HG03521 (cell line): ENCODE measurements around the gene DERA.
"Not testable (repeated sequence)": the region's sequence is repeated elsewhere in the genome, so short reads cannot be mapped to it uniquely, and the experiment has no call there.

Source experiments
- ATAC-seq: cut with Tn5 transposase; IDR thresholded peaks from one replicate; pipeline ENCODE4 v1.9.1; 2021; ENCODE audit warnings: mild to moderate bottlenecking, moderate library complexity; ENCODE audit not compliant: unreplicated experiment

DERA gene

GRCh38 chr12:15956413-15957185 is 45.5 kb downstream of the DERA start:
- ATAC-seq, result no peak

- no peak for ATAC-seq
Observed at GRCh38 chr12:15962760-15963159, 51.6 kb downstream of the DERA start.

DNA sequence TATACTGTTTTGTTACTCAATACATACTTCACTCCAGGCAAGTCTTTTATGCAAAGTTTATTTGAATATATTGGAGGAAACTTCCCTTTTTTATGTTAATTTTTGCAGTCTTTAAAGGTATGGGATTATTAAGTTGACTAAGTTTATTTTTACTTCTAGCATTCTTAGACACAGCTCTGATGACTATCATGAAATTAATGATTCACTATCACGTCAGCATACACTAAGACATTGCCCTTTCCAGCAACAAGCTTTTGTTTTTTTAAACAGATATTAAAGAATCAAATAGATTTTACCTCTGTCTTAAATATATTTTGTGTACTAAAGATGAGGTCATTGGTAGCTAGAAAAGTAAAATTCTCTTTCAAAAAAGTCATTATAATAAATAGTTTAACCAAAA is 52.1 kb downstream of the DERA start:
- ATAC-seq, result no peak

GRCh38 chr12:15966426-15966825 is 55.3 kb downstream of the DERA start:
- ATAC-seq, result no peak

DNA sequence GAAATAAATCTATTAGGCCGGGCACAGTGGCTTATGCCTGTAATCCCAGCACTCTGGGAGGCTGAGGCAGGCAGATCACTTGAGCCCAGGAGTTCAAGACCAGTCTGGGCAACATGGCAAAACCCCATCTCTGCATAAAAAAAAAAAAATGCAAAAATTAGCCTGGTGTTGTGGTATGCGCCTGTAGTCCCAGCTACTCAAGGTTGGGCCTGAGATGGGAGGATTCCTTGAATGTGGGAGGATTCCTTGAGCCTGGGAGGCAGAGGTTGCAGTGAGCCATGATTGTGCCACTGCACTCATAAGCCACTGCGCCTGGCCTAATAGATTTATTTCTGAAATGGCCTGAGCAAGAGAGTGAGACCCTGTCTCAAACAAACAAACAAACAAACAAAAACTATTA is 55.9 kb downstream of the DERA start:
- not testable (repeated sequence) for ATAC-seq

GRCh38 chr12:15971211-15971610 is 60.1 kb downstream of the DERA start:
- ATAC-seq, result no peak

DNA sequence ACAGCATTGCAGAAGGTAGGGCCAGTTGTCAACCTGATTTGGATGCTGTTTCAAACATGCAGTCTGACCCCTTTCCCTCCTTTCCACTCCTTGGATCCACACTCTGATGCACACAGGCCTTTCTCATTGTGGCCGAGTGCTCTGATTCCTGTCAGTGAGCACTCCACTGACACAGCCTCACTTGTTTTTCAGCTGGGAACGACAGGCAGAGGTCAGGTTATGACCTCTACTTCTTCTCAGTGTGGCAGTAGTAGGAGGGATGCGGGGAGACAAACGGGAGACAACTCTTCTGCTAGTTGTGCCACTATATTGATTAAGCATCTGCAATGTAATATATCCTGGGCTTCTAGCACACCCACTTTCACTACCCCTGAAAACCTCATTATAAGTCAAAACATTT is 61.8 kb downstream of the DERA start:
- no peak for ATAC-seq

GRCh38 chr12:15977999-15978951 is 67.1 kb downstream of the DERA start:
- no peak for ATAC-seq

GRCh38 chr12:15979096-15980092 is 68.3 kb downstream of the DERA start:
- peak; percentile 77 for ATAC-seq

- no peak for ATAC-seq
Observed at GRCh38 chr12:15982071-15982470, 70.9 kb downstream of the DERA start.

DNA sequence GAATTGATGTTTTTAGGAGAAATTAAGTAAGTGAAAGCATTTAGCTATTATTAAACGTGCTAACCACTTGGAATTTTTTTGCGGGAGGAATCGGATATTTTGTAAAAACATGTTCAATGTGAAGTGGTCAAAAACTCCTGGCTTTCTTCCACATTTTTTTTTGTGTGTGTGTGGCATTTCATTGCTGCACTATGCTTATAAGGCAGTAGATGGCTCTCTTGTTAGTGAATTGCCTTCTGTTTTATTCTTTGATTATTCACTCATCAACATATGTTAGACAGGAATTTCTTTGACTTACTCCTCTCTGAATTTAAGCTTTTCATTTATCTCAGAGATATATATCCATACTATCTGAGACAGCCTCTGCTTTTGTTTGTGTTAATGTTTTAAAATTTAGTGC is 71.3 kb downstream of the DERA start:
- ATAC-seq, result no peak

- no peak for ATAC-seq
Observed at GRCh38 chr12:15982921-15983320, 71.8 kb downstream of the DERA start.

- ATAC-seq, result no peak
Observed at GRCh38 chr12:15984097-15984800, 73.1 kb downstream of the DERA start.

DNA sequence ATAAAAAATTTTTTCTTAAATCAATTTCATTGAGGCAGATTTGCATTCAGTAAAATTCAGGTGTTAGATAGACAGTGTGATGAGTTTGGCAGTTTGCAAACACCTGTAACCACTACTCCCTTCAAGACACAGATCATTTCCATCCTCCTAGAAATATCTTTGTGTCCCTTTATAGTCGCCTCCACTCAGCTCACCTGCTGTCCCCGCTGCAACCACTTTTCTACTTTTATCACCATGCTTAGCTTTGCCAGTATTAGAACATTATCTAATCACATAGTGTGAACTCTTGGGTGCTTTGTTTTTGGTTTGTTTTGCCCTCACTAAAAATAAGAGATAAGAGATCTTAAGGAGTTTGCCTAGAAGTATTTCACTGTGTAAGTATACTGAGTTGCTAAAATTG is 73.8 kb downstream of the DERA start:
- ATAC-seq, result no peak

DNA sequence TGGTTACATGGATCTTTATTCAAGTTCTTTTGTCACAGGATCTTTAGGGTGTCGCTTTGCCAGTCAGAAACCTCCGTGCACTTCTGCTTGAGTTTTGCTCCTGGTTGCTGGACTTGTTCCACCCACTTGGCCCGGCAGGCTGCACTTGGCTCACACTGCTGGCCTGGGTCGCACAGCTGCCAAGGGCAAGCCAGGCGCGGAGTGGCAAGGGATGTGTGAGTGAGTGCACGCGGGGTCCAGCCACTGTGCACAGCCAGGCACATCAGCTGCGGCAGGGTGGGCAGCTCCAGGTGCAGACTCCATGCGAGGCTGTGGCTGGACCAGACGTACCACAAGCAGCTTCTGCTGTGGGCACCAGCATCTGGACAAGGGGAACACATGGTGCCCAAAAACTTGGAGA is 76.6 kb downstream of the DERA start:
- ATAC-seq, result no peak

GRCh38 chr12:15988983-15989755 is 78.0 kb downstream of the DERA start:
- ATAC-seq, result no peak

DNA sequence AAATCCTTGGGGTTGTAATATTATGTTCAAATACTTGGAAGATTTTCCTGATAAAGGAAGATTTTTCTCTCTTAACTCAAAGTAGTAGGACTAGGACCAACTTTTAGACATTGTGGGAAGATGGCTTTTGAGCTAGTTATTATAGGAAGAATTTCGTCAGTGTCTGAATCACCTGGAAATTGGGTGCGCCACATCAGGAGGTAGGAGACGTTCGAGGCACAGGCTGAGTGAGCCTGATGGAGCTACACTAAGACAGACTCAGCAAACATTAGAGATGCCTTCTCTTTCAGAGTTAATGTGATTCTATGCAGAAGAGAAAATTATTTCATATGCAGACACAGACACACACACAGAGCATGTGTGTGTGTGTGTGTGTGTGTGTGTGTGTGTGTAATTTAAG is 84.7 kb downstream of the DERA start:
- no peak for ATAC-seq

- ATAC-seq, result no peak
Observed at GRCh38 chr12:15996254-15996653, 85.1 kb downstream of the DERA start.

GRCh38 chr12:15996948-15997347 is 85.8 kb downstream of the DERA start:
- ATAC-seq, result no peak
